WERI-Rb-1 (cell line): Measurements from ENCODE around the gene NISCH.

Experiments
- DNase-seq: peaks from one replicate; pipeline ENCODE4 v3.0.0-alpha.2; 2020
- H3K27ac ChIP-seq: fragments of 250-450 bp; sonication (Bioruptor Pico); 2 replicates; pipeline ENCODE4 v1.5.1; 2020; ENCODE audit warnings: mild to moderate bottlenecking, moderate library complexity
- H3K27me3 ChIP-seq: fragments of 250-450 bp; sonication (Bioruptor Pico); 2 replicates; pipeline ENCODE4 v1.5.1; 2021; ENCODE audit warnings: mild to moderate bottlenecking, low read depth, moderate library complexity; ENCODE audit not compliant: insufficient read depth, severe bottlenecking
- H3K36me3 ChIP-seq: fragments of 250-450 bp; sonication (Bioruptor Pico); 2 replicates; pipeline ENCODE4 v1.5.1; 2020; ENCODE audit warnings: mild to moderate bottlenecking, moderate library complexity
- H3K4me3 ChIP-seq: 2 replicates; pipeline ENCODE4 v1.5.1; 2011; ENCODE audit warnings: low read depth, mild to moderate bottlenecking, control low read depth, low read length
- H3K9me3 ChIP-seq: fragments of 250-450 bp; sonication (Bioruptor Pico); 2 replicates; pipeline ENCODE4 v1.5.1; 2021; ENCODE audit warnings: mild to moderate bottlenecking, moderate library complexity; ENCODE audit not compliant: severe bottlenecking
- TF ChIP-seq, protein P1 (sequence below): IDR thresholded peaks from 2 replicates; pipeline ENCODE4 v1.5.1; 2011; ENCODE audit warnings: low read depth, mild to moderate bottlenecking, control low read depth, inconsistent platforms, low read length

The NISCH gene

GRCh38 chr3:52512105-52512504 lies 56.7 kb downstream of the NISCH start:
- TF ChIP-seq, protein P1, sequence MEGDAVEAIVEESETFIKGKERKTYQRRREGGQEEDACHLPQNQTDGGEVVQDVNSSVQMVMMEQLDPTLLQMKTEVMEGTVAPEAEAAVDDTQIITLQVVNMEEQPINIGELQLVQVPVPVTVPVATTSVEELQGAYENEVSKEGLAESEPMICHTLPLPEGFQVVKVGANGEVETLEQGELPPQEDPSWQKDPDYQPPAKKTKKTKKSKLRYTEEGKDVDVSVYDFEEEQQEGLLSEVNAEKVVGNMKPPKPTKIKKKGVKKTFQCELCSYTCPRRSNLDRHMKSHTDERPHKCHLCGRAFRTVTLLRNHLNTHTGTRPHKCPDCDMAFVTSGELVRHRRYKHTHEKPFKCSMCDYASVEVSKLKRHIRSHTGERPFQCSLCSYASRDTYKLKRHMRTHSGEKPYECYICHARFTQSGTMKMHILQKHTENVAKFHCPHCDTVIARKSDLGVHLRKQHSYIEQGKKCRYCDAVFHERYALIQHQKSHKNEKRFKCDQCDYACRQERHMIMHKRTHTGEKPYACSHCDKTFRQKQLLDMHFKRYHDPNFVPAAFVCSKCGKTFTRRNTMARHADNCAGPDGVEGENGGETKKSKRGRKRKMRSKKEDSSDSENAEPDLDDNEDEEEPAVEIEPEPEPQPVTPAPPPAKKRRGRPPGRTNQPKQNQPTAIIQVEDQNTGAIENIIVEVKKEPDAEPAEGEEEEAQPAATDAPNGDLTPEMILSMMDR = 0 out of 2 replicates have a peak, but pooled peaks have one; percentile 7
- Histone ChIP-seq H3K4me3 (no peak overlapping the region), H3K36me3 (no peaks in the 10 kb centered on the region), H3K27ac (no peak overlapping the region), H3K9me3 (no peaks in the 10 kb centered on the region), H3K27me3 (no peaks in the 10 kb centered on the region)
- DNase-seq = peak; percentile 53

- Histone ChIP-seq H3K27ac (no peak overlapping the region), H3K27me3 (no peaks in the 10 kb centered on the region), H3K4me3 (no peak overlapping the region), H3K36me3 (no peaks in the 10 kb centered on the region), H3K9me3 (no peaks in the 10 kb centered on the region)
- no peak for DNase-seq
- TF ChIP-seq, protein P1 = no peak
Observed at GRCh38 chr3:52512727-52513126, 57.3 kb downstream of the NISCH start.

DNA sequence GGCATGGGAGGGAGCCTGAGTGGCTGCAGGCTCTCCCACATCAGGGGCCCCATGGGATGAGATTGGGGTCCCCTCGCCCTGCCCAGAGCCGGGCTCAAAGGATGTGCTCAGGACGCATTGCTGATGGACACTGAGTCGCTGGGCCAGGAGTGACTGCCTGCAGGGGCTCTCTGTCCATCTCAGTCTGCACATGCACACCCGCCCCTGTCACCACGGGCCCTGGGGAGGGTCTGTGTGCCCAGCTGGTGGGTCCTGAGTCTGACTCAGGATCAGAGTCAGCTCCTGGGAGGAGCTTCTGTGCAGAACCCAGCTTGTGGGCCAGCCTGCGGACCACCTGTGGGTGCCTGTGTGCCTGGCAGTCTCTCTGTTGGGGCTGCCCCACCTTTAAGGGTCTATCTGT lies 57.9 kb downstream of the NISCH start:
- Histone ChIP-seq H3K9me3 (no peaks in the 10 kb centered on the region), H3K4me3 (no peak overlapping the region), H3K27ac (no peak overlapping the region), H3K36me3 (no peaks in the 10 kb centered on the region), H3K27me3 (no peaks in the 10 kb centered on the region)
- no peak for DNase-seq
- TF ChIP-seq, protein P1 = no peak

DNA sequence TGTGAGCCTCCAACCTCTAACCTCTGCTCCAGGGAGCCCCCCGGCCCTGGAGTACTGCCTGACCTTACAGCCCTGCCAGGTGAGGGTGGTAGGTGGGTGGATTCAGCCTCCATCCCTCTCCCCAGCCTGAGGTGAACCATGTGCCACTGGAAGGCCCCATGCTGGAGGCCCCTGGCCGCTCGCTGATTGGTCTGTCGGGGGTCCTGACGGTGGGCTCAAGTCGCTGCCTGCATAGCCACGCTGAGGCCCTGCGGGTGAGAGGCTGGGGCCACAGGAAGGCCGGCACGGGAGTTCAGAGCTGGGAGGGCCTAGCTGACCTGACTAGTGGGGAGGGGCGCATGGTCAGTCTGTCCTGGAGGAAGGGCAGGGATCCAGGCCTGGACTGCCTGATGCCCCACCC lies 59.2 kb downstream of the NISCH start:
- no peak for DNase-seq
- no peak overlapping the region for H3K4me3 ChIP-seq
- TF ChIP-seq, protein P1 = no peak
- no peaks in the 10 kb centered on the region for H3K9me3 ChIP-seq
- H3K36me3 ChIP-seq = no peaks in the 10 kb centered on the region
- no peak overlapping the region for H3K27ac ChIP-seq
- H3K27me3 ChIP-seq = no peaks in the 10 kb centered on the region

DNA sequence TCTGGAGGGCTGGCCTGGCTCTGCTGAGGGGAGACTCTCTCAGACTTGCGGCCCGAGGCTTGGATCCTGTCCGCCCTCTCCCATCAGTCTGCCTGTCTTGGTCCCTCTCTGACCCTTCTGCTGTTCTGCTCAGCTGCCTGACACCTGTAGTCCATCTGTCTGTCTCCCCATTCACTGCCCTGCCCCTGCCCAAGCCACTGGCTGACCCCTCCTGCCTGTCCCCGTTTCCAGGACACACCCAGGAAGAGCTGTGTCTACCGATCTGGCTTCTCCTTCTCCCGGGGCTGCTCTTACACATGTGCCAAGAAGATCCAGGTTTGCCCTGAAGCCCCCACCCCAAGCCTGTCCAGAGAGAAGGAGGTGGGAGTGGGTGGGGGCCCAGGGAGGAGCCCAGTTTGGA lies 59.8 kb downstream of the NISCH start:
- Histone ChIP-seq H3K36me3 (no peaks in the 10 kb centered on the region), H3K4me3 (no peak overlapping the region), H3K9me3 (no peaks in the 10 kb centered on the region), H3K27me3 (no peaks in the 10 kb centered on the region), H3K27ac (no peak overlapping the region)
- no peak for DNase-seq
- TF ChIP-seq, protein P1 = no peak

DNA sequence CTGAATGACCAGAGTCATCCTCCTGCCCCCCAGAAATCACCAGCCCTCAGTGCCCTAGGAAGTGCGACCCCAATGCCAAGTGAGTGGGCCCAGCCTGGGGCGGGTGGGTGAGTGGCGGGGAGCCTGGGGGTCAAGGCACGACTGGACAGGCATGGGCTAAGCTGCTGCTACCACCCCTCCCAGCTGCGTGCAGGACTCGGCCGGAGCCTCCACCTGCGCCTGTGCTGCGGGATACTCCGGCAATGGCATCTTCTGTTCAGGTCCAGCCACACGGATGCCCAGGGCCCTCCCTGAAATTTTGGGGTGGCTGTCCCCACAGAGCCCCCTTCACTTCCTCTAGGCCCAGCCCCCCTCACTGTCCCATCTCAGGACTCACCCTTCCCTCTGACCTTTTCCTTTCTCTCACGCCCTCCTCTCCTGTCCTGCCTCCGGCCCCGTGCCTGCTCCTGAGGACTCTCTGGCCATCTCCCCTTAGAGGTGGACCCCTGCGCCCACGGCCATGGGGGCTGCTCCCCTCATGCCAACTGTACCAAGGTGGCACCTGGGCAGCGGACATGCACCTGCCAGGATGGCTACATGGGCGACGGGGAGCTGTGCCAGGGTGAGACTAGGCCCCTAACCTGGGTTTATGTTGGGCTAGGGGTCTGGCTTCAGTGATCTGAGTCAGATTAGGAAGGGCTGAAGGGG lies 61.2 kb downstream of the NISCH start:
- no peak overlapping the region for H3K4me3 ChIP-seq
- H3K9me3 ChIP-seq = no peaks in the 10 kb centered on the region
- TF ChIP-seq, protein P1 = no peak
- DNase-seq = no peak
- no peak overlapping the region for H3K27ac ChIP-seq
- no peaks in the 10 kb centered on the region for H3K27me3 ChIP-seq
- no peaks in the 10 kb centered on the region for H3K36me3 ChIP-seq
